ENCODE measurements around the gene ATP2C2. TPM values are rescaled to one million over a fixed set of nuclear protein-coding genes. Genes with fewer than 3 reads are reported as not detected.

The ATP2C2 gene
- total RNA-seq, 1 donor: not detected

GRCh38 chr16:84379008-84379708 is 10.8 kb downstream of the ATP2C2 start:
- Histone ChIP-seq H3K9me3 (ENCODE audit: low read depth, low read length) (no peaks in the 10 kb centered on the region), H4K20me1 (ENCODE audit: insufficient read depth, low read length) (no peaks in the 10 kb centered on the region), H3K79me2 (ENCODE audit: insufficient read depth, low read length) (no peaks in the 10 kb centered on the region), H2AFZ (ENCODE audit: low read length) (no peak overlapping the region), H3K4me1 (ENCODE audit: insufficient read depth, low read length) (no peaks in the 10 kb centered on the region), H3K36me3 (ENCODE audit: insufficient read depth, low read length) (no peaks in the 10 kb centered on the region), H3K4me2 (ENCODE audit: insufficient read depth, low read length) (no peak overlapping the region), H3K4me3 (ENCODE audit: insufficient read depth, low read length) (no peak overlapping the region), H3K27me3 (ENCODE audit: insufficient read depth, low read length) (peaks cover 11% of the 10 kb centered on the region), H3K27ac (ENCODE audit: low read depth, low read length) (no peak overlapping the region)
- TF ChIP-seq CTCF (IDR thresholded peaks at IDR 0.05; ENCODE audit: extremely low read depth, low read depth, low read length): no peak
- DNase-seq (ENCODE audit: insufficient read length, low spot score, missing footprints): peak; percentile 81

GRCh38 chr16:84379709-84380362 is 11.5 kb downstream of the ATP2C2 start:
- no peaks in the 10 kb centered on the region for H3K4me1 ChIP-seq (ENCODE audit: insufficient read depth, low read length)
- no peaks in the 10 kb centered on the region for H3K9me3 ChIP-seq (ENCODE audit: low read depth, low read length)
- TF ChIP-seq CTCF (IDR thresholded peaks at IDR 0.05; ENCODE audit: extremely low read depth, low read depth, low read length): no peak
- DNase-seq (ENCODE audit: insufficient read length, low spot score, missing footprints): peak; percentile 56
- no peak overlapping the region for H3K4me3 ChIP-seq (ENCODE audit: insufficient read depth, low read length)
- peaks cover 7% of the 10 kb centered on the region for H3K27me3 ChIP-seq (ENCODE audit: insufficient read depth, low read length)
- H3K36me3 ChIP-seq (ENCODE audit: insufficient read depth, low read length): no peaks in the 10 kb centered on the region
- no peak overlapping the region for H3K4me2 ChIP-seq (ENCODE audit: insufficient read depth, low read length)
- H4K20me1 ChIP-seq (ENCODE audit: insufficient read depth, low read length): no peaks in the 10 kb centered on the region
- H2AFZ ChIP-seq (ENCODE audit: low read length): no peak overlapping the region
- H3K27ac ChIP-seq (ENCODE audit: low read depth, low read length): no peak overlapping the region
- no peaks in the 10 kb centered on the region for H3K79me2 ChIP-seq (ENCODE audit: insufficient read depth, low read length)

- TF ChIP-seq CTCF (IDR thresholded peaks at IDR 0.05; ENCODE audit: extremely low read depth, low read depth, low read length): no peak
- H2AFZ ChIP-seq (ENCODE audit: low read length): no peak overlapping the region
These were observed 12.1 kb downstream of the ATP2C2 start for GRCh38 chr16:84380405-84380804.

GRCh38 chr16:84382396-84382795 is 14.1 kb downstream of the ATP2C2 start:
- Histone ChIP-seq H2AFZ (ENCODE audit: low read length) (no peak overlapping the region), H3K36me3 (ENCODE audit: insufficient read depth, low read length) (no peaks in the 10 kb centered on the region), H3K4me1 (ENCODE audit: insufficient read depth, low read length) (no peaks in the 10 kb centered on the region), H3K4me3 (ENCODE audit: insufficient read depth, low read length) (no peak overlapping the region), H3K9me3 (ENCODE audit: low read depth, low read length) (no peaks in the 10 kb centered on the region), H4K20me1 (ENCODE audit: insufficient read depth, low read length) (no peaks in the 10 kb centered on the region), H3K27me3 (ENCODE audit: insufficient read depth, low read length) (peaks cover 7% of the 10 kb centered on the region), H3K4me2 (ENCODE audit: insufficient read depth, low read length) (no peak overlapping the region), H3K27ac (ENCODE audit: low read depth, low read length) (no peak overlapping the region), H3K79me2 (ENCODE audit: insufficient read depth, low read length) (no peaks in the 10 kb centered on the region)
- TF ChIP-seq CTCF (IDR thresholded peaks at IDR 0.05; ENCODE audit: extremely low read depth, low read depth, low read length): no peak
- DNase-seq (ENCODE audit: insufficient read length, low spot score, missing footprints): no peak

More at GRCh38 chr16:84380405-84380804, 12.1 kb downstream of the ATP2C2 start:
- no peak for DNase-seq (ENCODE audit: insufficient read length, low spot score, missing footprints)
- Histone ChIP-seq H3K9me3 (ENCODE audit: low read depth, low read length) (no peaks in the 10 kb centered on the region), H3K27ac (ENCODE audit: low read depth, low read length) (no peak overlapping the region), H3K4me1 (ENCODE audit: insufficient read depth, low read length) (no peaks in the 10 kb centered on the region), H3K79me2 (ENCODE audit: insufficient read depth, low read length) (no peaks in the 10 kb centered on the region), H3K36me3 (ENCODE audit: insufficient read depth, low read length) (no peaks in the 10 kb centered on the region), H3K4me3 (ENCODE audit: insufficient read depth, low read length) (no peak overlapping the region), H3K27me3 (ENCODE audit: insufficient read depth, low read length) (peaks cover 7% of the 10 kb centered on the region), H3K4me2 (ENCODE audit: insufficient read depth, low read length) (no peak overlapping the region), H4K20me1 (ENCODE audit: insufficient read depth, low read length) (no peaks in the 10 kb centered on the region)

All from osteoblast (primary cell).